Progenitor cell of endocrine pancreas (in vitro differentiated cells): ENCODE measurements around the gene KATNBL1. TPM values are rescaled to one million over a fixed set of nuclear protein-coding genes. Genes with fewer than 3 reads are reported as not detected.

ENCODE experiments used
- DNase-seq: peaks from one replicate; pipeline ENCODE4 v3.0.0; 2021; ENCODE audit warnings: low spot score; ENCODE audit not compliant: unreplicated experiment
- H3K27ac Mint-ChIP-seq: 2 replicates; pipeline ENCODE4 v1.8.0; 2021; ENCODE audit warnings: mild to moderate bottlenecking, moderate library complexity, mixed read lengths
- H3K27me3 Mint-ChIP-seq: 2 replicates; pipeline ENCODE4 v1.8.0; 2021; ENCODE audit warnings: mixed read lengths
- H3K36me3 Mint-ChIP-seq: 2 replicates; pipeline ENCODE4 v1.8.0; 2022; ENCODE audit warnings: mixed read lengths; ENCODE audit not compliant: insufficient read depth
- H3K4me1 Mint-ChIP-seq: 2 replicates; pipeline ENCODE4 v1.8.0; 2021; ENCODE audit warnings: low read depth, mixed read lengths
- H3K4me3 Mint-ChIP-seq: 2 replicates; pipeline ENCODE4 v1.8.0; 2021; ENCODE audit warnings: low read depth, mild to moderate bottlenecking, moderate library complexity, mixed read lengths
- H3K9me3 Mint-ChIP-seq: 2 replicates; pipeline ENCODE4 v1.8.0; 2021; ENCODE audit warnings: low read depth, mixed read lengths
- CTCF ChIP-seq: fragments of 200-600 bp; sonication (generic); IDR thresholded peaks from one replicate; pipeline ENCODE4 v1.5.0; 2021; ENCODE audit warnings: antibody characterized with exemption, mild to moderate bottlenecking; ENCODE audit not compliant: unreplicated experiment
- total RNA-seq: library from RNA; stranded (reverse); gene quantifications from 2 replicates; pipeline ENCODE4 v1.2.1, GENCODE V29; 2021

The KATNBL1 gene
- total RNA-seq, 1 donor from 2014 or later = 71.4 TPM

GRCh38 chr15:34160735-34161134 lies 49.2 kb downstream of the KATNBL1 start:
- Mint-ChIP-seq H3K36me3 (peaks cover 68% of the 10 kb centered on the region), H3K27me3 (no peaks in the 10 kb centered on the region)
- no peak for DNase-seq

DNA sequence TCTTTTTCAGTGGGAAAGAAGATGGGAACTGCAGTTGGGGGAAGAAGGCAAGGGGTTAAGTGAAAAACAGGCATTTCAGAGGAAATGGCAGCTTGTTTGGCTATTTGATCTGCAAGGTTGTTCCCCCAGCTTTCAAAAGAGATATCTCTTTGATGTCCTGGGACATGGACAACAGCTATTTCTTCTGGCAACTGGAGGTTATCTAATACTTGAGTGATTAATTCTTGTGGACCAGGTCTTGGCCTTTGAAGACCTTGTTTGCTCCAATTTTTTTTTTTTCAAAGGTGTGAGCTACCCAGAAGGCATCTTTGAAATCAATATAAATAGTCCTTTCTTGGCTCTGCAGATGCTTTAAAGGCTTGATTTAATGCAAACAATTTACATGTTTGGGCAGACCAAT lies 51.5 kb downstream of the KATNBL1 start:
- H3K36me3 Mint-ChIP-seq = peaks cover 80% of the 10 kb centered on the region
- peaks cover 9% of the 10 kb centered on the region for H3K4me1 Mint-ChIP-seq
- H3K9me3 Mint-ChIP-seq = peaks cover 37% of the 10 kb centered on the region
- no peak overlapping the region for H3K4me3 Mint-ChIP-seq
- H3K27ac Mint-ChIP-seq = no peak overlapping the region
- TF ChIP-seq CTCF = no peak
- no peaks in the 10 kb centered on the region for H3K27me3 Mint-ChIP-seq
- no peak for DNase-seq

More at GRCh38 chr15:34160735-34161134, 49.2 kb downstream of the KATNBL1 start:
- no peak for TF ChIP-seq CTCF
- Mint-ChIP-seq H3K4me3 (no peak overlapping the region), H3K9me3 (peaks cover 25% of the 10 kb centered on the region), H3K4me1 (peaks cover 11% of the 10 kb centered on the region), H3K27ac (no peak overlapping the region)

GRCh38 chr15:34155859-34156258 lies 54.0 kb downstream of the KATNBL1 start:
- Mint-ChIP-seq H3K9me3 (peaks cover 28% of the 10 kb centered on the region), H3K4me1 (peaks cover 9% of the 10 kb centered on the region), H3K4me3 (no peak overlapping the region), H3K36me3 (peaks cover 66% of the 10 kb centered on the region), H3K27me3 (no peaks in the 10 kb centered on the region), H3K27ac (no peak overlapping the region)
- no peak for DNase-seq
- no peak for TF ChIP-seq CTCF

GRCh38 chr15:34154725-34155204 lies 55.1 kb downstream of the KATNBL1 start:
- Mint-ChIP-seq H3K36me3 (peaks cover 58% of the 10 kb centered on the region), H3K4me3 (no peak overlapping the region), H3K4me1 (peaks cover 7% of the 10 kb centered on the region), H3K27me3 (no peaks in the 10 kb centered on the region), H3K9me3 (peaks cover 21% of the 10 kb centered on the region), H3K27ac (no peak overlapping the region)
- no peak for DNase-seq
- no peak for TF ChIP-seq CTCF

- Mint-ChIP-seq H3K4me1 (no peaks in the 10 kb centered on the region), H3K36me3 (peaks cover 21% of the 10 kb centered on the region), H3K27ac (peak overlapping the region; percentile 24), H3K4me3 (no peak overlapping the region), H3K27me3 (no peaks in the 10 kb centered on the region), H3K9me3 (no peaks in the 10 kb centered on the region)
- DNase-seq = no peak
- TF ChIP-seq CTCF = no peak
These were observed 62.3 kb downstream of the KATNBL1 start for GRCh38 chr15:34147371-34148140.
